Stomach (tissue), 9 donors: Measurements from ENCODE around the gene LRP1B. TPM values are rescaled to one million over a fixed set of nuclear protein-coding genes. Genes with fewer than 3 reads are reported as not detected.

ENCODE experiments used
- DNase-seq, 2 donors: peaks; one replicate each; pipeline versions ENCODE4 v3.0.0 to v3.0.0-alpha.2; 2013 to 2019
- H3K27ac ChIP-seq, 5 donors: fragments of 200-600 bp in 4 of 5; sonication (generic) in 4 of 5; one replicate each; pipeline ENCODE4 v1.5.1; 2013 to 2019; ENCODE audit warnings: mild to moderate bottlenecking in 1 of 5, moderate library complexity in 1 of 5
- H3K27me3 ChIP-seq, 3 donors: fragments of 200-600 bp; sonication (generic); one replicate each; pipeline ENCODE4 v1.5.1; 2017 to 2019; ENCODE audit warnings: mixed run types in 1 of 3
- H3K36me3 ChIP-seq, 4 donors: fragments of 200-600 bp; sonication (generic); 1 replicate in 3 of 4; 2 replicates in 1 of 4; pipeline ENCODE4 v1.5.1; 2016 to 2019
- H3K4me1 ChIP-seq, 4 donors: fragments of 200-600 bp; sonication (generic); one replicate each; pipeline ENCODE4 v1.5.1; 2016 to 2019
- H3K4me3 ChIP-seq, 4 donors: fragments of 200-600 bp; sonication (generic) in 3 of 4; one replicate each; pipeline ENCODE4 v1.5.1; 2016 to 2019; ENCODE audit warnings: mild to moderate bottlenecking in 1 of 4
- H3K9me3 ChIP-seq, 4 donors: fragments of 200-600 bp; sonication (generic); one replicate each; pipeline ENCODE4 v1.5.1; 2016 to 2019
- CTCF ChIP-seq, 7 experiments: fragments of 450-650 bp in 4 of 7; fragments of 200-600 bp in 3 of 7; sonication (generic) in 3 of 7; IDR thresholded peaks; one replicate each; pipeline ENCODE4 v1.5.1; 2016 to 2019; ENCODE audit warnings: antibody characterized with exemption in 7 of 7, control low read depth in 2 of 7, mild to moderate bottlenecking in 1 of 7
- EP300 ChIP-seq: sonication (generic); formaldehyde crosslinking; IDR thresholded peaks from one replicate; pipeline ENCODE4 v1.6.1; 2017; ENCODE audit warnings: antibody characterized with exemption
- POLR2A ChIP-seq, 4 donors: fragments of 450-650 bp; IDR thresholded peaks; one replicate each; pipeline ENCODE4 v1.6.1; 2016; ENCODE audit warnings: antibody characterized with exemption in 4 of 4, control low read depth in 2 of 4, mild to moderate bottlenecking in 1 of 4, moderate library complexity in 1 of 4
- POLR2AphosphoS5 ChIP-seq, 3 donors: sonication (generic); formaldehyde crosslinking; IDR thresholded peaks; one replicate each; pipeline ENCODE4 v1.6.1; 2016; ENCODE audit warnings: antibody characterized with exemption in 3 of 3
- WGBS, 5 donors: extraction: QIAGEN DNeasy Blood & Tissue Kit in 3 of 5; methylation state at CpG; one replicate each; pipeline versions ENCODE4 v1.1.5 to v1.1.7; 2013 to 2018; 5-methylcytosine and 5-hydroxymethylcytosine counted together
- intact Hi-C: fragments of 100-400 bp; cut with DNase I; formaldehyde crosslinking; loops from one replicate; pipeline ENCODE4 v1.15.1; 2023; ENCODE audit warnings: low total_unique reads
- polyA plus RNA-seq, 3 donors: library from polyadenylated mRNA; stranded (reverse); fragments of 200-250 nt; gene quantifications; one replicate each; pipeline ENCODE4 v1.2.3, GENCODE V29; 2013
- total RNA-seq, 5 donors: library from RNA; depleted of rRNA; stranded (reverse); fragments of >200 nt; gene quantifications; one replicate each; pipeline versions ENCODE4 v1.1.0 to v1.2.3, GENCODE V29; 2014 to 2016
- donor health status: healthy with polysubstance abuse.
- donor health status: Bipolar disorder and iron deficiency.
- donor health status: healthy.

LRP1B gene
- total and polyA plus RNA-seq, 8 donors, result under 0.01 to 9.0 (median 0.38) TPM

GRCh38 chr2:141957321-141957720, 173.5 kb downstream of the LRP1B start:
- Histone ChIP-seq H3K27me3 (no peaks in the 10 kb centered on the region), H3K36me3 (no peaks in the 10 kb centered on the region), H3K4me1 (no peaks in the 10 kb centered on the region), H3K9me3 (no peaks in the 10 kb centered on the region), H3K4me3 (no peak overlapping the region), H3K27ac (no peak overlapping the region)
- 32 to 51% (median 42%) methylated on average over 5 of the region's 5 CpGs for WGBS, 5 donors
- intact Hi-C loops, result no loop called here
- no peak for DNase-seq
- no peak for TF ChIP-seq POLR2AphosphoS5 (IDR thresholded peaks at IDR 0.05)
- TF ChIP-seq EP300, result no peak
- TF ChIP-seq CTCF (IDR thresholded peaks at IDR 0.05), result no peak
- TF ChIP-seq POLR2A (IDR thresholded peaks at IDR 0.05), result no peak

GRCh38 chr2:141947396-141948114, 183.3 kb downstream of the LRP1B start:
- TF ChIP-seq POLR2AphosphoS5 (IDR thresholded peaks at IDR 0.05), result no peak
- no peak for TF ChIP-seq CTCF (IDR thresholded peaks at IDR 0.05)
- TF ChIP-seq EP300, result no peak
- no peak for TF ChIP-seq POLR2A (IDR thresholded peaks at IDR 0.05)
- 77 to 82% (median 81%) methylated on average over 5 to 6 of the region's 6 CpGs for WGBS, 5 donors

GRCh38 chr2:141946016-141946415, 184.8 kb downstream of the LRP1B start:
- WGBS, 5 donors, result 52 to 79% (median 55%) methylated on average over 3 of the region's 3 CpGs
- intact Hi-C loops, result no loop called here
- no peak for TF ChIP-seq EP300
- no peak for TF ChIP-seq CTCF (IDR thresholded peaks at IDR 0.05)
- no peak for TF ChIP-seq POLR2A (IDR thresholded peaks at IDR 0.05)
- no peak for TF ChIP-seq POLR2AphosphoS5 (IDR thresholded peaks at IDR 0.05)

More at GRCh38 chr2:141947396-141948114, 183.3 kb downstream of the LRP1B start:
- H3K27ac ChIP-seq, result no peak overlapping the region
- no peaks in the 10 kb centered on the region for H3K27me3 ChIP-seq
- no peaks in the 10 kb centered on the region for H3K36me3 ChIP-seq
- intact Hi-C loops, result no loop called here
- H3K4me3 ChIP-seq, result no peak overlapping the region
- H3K4me1 ChIP-seq, result no peaks in the 10 kb centered on the region
- H3K9me3 ChIP-seq, result no peaks in the 10 kb centered on the region
- no peak for DNase-seq

GRCh38 chr2:141943918-141944317, 186.9 kb downstream of the LRP1B start:
- Histone ChIP-seq H3K27me3 (no peaks in the 10 kb centered on the region), H3K4me1 (no peaks in the 10 kb centered on the region), H3K9me3 (no peaks in the 10 kb centered on the region), H3K36me3 (no peaks in the 10 kb centered on the region), H3K27ac (no peak overlapping the region), H3K4me3 (no peak overlapping the region)
- TF ChIP-seq CTCF (IDR thresholded peaks at IDR 0.05), result no peak
- TF ChIP-seq POLR2AphosphoS5 (IDR thresholded peaks at IDR 0.05), result no peak
- no peak for TF ChIP-seq EP300
- no peak for TF ChIP-seq POLR2A (IDR thresholded peaks at IDR 0.05)
- WGBS, 5 donors, result 60 to 78% (median 73%) methylated on average over 7 of the region's 7 CpGs
- DNase-seq, result no peak
- intact Hi-C loops, result no loop called here

More at GRCh38 chr2:141946016-141946415, 184.8 kb downstream of the LRP1B start:
- Histone ChIP-seq H3K36me3 (no peaks in the 10 kb centered on the region), H3K9me3 (no peaks in the 10 kb centered on the region), H3K27me3 (no peaks in the 10 kb centered on the region), H3K4me1 (no peaks in the 10 kb centered on the region), H3K27ac (no peak overlapping the region), H3K4me3 (no peak overlapping the region)
- no peak for DNase-seq
